HG02884 (cell line): ENCODE data around the gene METAP1D.
"Not testable (repeated sequence)": the region's sequence is repeated elsewhere in the genome, so short reads cannot be mapped to it uniquely, and the experiment has no call there.

ENCODE experiments used
- ATAC-seq: cut with Tn5 transposase; IDR thresholded peaks from one replicate; pipeline ENCODE4 v1.9.1; 2021; ENCODE audit warnings: mild to moderate bottlenecking, moderate library complexity; ENCODE audit not compliant: unreplicated experiment

Gene METAP1D

GRCh38 chr2:171999604-172000469 is at the start of gene METAP1D:
METAP1D (plus strand) TSS chr2:171999953; CDS start chr2:171999970, 17 bp downstream.
- ATAC-seq = peak; percentile 93

GRCh38 chr2:171952276-171952675 is 47.5 kb upstream of the METAP1D start:
- ATAC-seq = no peak

DNA sequence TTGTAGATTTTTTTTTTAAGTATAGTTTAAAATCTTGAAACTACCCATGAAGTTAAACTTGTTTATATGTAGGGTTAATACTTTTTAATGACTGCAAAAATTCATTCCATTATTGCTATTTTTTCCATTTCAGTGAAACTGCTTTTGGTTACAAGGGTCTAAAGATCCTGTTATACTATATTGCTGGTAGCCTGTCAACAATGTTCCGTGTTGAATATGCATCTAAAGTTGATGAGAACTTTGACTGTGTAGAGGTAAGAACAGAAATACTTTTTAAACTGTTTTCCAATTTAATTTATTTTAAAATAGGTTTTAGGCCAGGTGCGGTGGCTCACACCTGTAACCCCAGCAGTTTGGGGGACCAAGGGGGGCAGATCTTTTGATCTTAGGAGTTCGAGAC is 47.0 kb upstream of the METAP1D start:
- no peak for ATAC-seq

GRCh38 chr2:171956135-171956825 is 43.5 kb upstream of the METAP1D start:
- ATAC-seq = no peak

DNA sequence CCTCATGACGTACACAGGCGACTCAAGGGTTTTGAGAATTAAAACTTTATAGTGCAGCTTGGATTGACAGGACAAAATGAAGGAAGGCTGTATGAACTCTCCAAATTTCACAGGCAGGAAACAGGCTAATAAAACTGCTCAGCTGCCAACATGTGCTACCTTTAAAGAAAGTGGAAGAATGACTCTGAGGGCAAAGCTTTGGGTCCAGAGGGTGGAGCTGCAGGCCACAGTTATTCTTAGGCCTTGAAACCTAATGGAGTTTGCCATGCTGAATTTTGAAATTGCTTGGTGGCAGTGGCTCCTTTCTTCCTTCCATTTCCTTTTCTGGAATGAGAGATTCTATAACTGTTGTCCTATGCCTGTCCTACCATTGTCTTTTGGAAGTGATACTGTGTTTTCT is 42.7 kb upstream of the METAP1D start:
- ATAC-seq = no peak

GRCh38 chr2:171958475-171958874 is 41.3 kb upstream of the METAP1D start:
- ATAC-seq = no peak

DNA sequence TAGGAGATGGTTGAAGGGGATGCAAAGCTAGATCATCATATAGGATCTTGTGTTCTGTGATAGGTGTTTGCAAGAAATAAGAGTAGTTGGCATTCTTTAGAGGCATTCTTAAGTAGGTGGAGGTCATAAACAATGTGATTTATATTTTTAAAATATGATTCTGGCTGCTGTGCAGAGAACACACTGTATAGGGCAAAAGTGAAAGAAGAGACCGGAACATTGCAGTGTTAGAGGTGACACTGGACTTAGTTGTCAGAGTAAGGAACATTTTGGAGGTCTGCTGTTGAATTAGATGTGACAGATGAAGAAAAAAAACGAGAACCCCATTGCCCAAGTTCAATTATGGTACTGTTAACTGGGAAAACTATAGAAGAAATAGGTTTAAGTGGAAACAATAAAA is 39.8 kb upstream of the METAP1D start:
- ATAC-seq = no peak

- no peak for ATAC-seq
These were observed 39.2 kb upstream of the METAP1D start for GRCh38 chr2:171960570-171960969.

- ATAC-seq = no peak
These were observed 36.6 kb upstream of the METAP1D start for GRCh38 chr2:171963198-171963597.

DNA sequence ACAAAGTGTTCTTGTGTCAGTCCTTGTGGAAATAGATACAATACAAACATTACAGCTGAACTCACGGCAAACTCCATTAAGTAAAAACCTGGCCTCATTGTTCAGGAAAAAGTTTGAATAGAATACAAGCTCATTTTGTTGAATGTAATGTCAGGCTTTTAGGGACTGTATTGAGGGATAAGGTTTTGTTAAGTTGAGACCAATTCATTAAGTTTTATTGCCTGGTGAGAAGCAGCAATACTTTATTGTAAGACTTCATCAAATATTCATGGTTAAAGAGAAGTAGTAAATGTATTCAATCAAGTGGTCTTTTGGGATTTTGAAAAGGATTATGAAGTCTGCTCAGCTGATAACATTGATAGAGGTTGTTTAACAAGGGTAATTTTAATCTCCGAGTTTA is 35.4 kb upstream of the METAP1D start:
- ATAC-seq = no peak

DNA sequence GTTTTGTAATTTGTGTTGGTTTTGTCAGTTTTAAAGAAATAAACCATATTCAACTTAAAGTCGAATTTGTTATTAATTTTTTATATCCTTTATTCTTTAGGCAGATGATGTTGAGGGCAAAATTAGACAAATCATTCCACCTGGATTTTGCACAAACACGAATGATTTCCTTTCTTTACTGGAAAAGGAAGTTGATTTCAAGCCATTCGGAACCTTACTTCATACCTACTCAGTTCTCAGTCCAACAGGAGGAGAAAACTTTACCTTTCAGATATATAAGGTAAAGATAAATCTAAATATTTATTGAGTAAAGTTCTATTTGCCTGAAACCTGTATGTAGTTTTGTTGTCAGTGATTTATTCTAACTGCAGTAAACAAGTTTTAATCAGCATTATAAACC is 34.5 kb upstream of the METAP1D start:
- ATAC-seq = no peak

DNA sequence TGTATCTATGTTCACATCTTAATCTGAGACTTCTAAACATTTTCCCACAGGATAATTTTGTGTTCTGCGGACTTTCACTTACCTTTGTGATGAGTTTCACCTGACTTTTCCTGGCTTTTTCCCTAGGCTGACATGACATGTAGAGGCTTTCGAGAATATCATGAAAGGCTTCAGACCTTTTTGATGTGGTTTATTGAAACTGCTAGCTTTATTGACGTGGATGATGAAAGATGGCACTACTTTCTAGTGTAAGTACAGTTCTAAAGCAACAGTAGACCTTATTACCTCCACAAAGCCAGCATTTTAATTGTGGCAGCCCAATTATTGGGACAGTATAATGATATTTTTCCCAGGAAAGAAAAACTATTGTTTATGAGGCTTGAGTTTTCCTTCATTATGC is 34.1 kb upstream of the METAP1D start:
- no peak for ATAC-seq

- ATAC-seq = no peak
These were observed 33.5 kb upstream of the METAP1D start for GRCh38 chr2:171966235-171966634.

DNA sequence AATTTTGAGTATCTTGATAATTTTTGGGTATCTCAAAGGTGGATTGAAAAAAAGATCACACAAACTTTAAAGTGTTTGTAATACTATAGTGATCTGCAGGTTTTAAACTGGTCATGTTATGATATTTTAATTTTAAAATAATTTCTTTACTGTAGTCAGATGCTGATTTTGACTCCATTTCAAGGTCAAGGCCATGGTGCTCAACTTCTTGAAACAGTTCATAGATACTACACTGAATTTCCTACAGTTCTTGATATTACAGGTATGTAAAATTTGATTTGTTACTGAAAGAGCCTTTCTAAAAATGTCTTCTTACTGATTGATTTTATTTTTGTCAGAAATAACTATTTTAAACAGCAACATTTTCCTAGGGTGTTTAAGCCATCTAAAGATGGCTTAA is 33.1 kb upstream of the METAP1D start:
- no peak for ATAC-seq

GRCh38 chr2:171968509-171968908 is 31.2 kb upstream of the METAP1D start:
- no peak for ATAC-seq

GRCh38 chr2:171972329-171972982 is 27.3 kb upstream of the METAP1D start:
- no peak for ATAC-seq

DNA sequence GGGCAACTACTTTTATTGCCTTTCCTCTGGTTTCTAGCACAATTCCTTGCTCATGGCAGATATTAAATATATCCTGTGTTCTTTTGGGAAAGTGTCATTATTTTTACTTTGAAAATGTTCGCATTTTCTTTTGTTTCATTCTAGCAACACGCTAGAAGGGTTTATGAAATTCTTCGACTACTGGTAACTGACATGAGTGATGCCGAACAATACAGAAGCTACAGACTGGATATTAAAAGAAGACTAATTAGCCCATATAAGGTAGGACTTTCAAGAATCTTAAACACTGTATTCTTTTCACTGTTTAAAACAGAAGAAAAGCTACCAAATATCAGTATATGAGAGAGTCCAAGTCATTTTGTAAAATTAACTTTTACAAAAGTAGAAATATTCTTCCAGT is 20.6 kb upstream of the METAP1D start:
- ATAC-seq = no peak

- ATAC-seq = not testable (repeated sequence)
These were observed 15.8 kb upstream of the METAP1D start for GRCh38 chr2:171983924-171984323.

GRCh38 chr2:171985076-171985475 is 14.7 kb upstream of the METAP1D start:
- no peak for ATAC-seq

GRCh38 chr2:171986778-171987177 is 13.0 kb upstream of the METAP1D start:
- no peak for ATAC-seq

DNA sequence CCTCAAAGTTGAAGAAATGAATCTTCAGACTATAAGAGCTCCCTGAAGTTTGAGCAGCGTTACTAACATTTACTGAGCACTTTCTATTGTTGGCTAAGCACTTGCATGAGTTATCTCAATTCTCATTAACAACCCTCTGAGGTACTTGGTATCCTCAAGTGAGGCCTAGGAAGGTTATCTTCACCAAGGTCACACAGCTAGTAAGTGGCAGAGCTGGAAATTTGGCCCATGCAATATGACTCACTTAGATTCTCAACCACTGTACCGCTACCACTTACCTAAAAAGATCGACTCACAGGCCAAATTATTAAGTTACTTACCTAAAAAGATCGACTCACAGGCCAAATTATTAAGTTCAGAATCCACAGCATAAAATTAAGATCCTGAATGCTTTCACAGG is 8.7 kb upstream of the METAP1D start:
- no peak for ATAC-seq

DNA sequence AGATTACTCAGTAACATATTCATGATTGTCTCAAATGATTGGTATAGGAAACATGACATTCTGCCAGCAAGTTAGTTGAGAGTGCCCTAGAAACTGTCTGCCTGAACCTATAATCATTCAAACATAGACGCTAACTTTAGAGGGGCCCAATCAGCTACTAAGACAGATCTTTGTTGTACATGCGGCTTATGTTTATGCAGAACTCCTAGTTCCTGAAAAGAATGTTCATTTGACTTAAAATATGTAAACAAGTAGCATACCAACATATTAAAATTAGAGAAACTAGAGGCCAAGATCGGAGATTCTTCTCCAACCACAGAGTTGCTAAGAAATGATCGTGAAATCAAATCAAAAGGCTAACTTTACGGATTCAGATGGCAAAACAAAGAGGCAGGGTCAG is 4.2 kb upstream of the METAP1D start:
- ATAC-seq = no peak
